HG03095 (cell line): Measurements from ENCODE around the gene MEGF10.

ENCODE experiments used
- ATAC-seq: cut with Tn5 transposase; IDR thresholded peaks from one replicate; pipeline ENCODE4 v1.9.1; 2021; ENCODE audit warnings: moderate library complexity; ENCODE audit not compliant: unreplicated experiment

MEGF10 gene

GRCh38 chr5:127508644-127509373, 218.2 kb downstream of the MEGF10 start:
- ATAC-seq = no peak
